Chondrocyte (in vitro differentiated cells): Measurements from ENCODE around the gene KLF14. TPM values are rescaled to one million over a fixed set of nuclear protein-coding genes. Genes with fewer than 3 reads are reported as not detected.
"Not testable (repeated sequence)": the region's sequence is repeated elsewhere in the genome, so short reads cannot be mapped to it uniquely, and the experiment has no call there.

Experiments
- DNase-seq: peaks from one replicate; pipeline ENCODE4 v3.0.0; 2021; ENCODE audit warnings: mixed read lengths, low spot score
- H3K27ac Mint-ChIP-seq: one replicate; pipeline ENCODE4 v1.8.0; 2021; ENCODE audit warnings: mild to moderate bottlenecking, moderate library complexity, mixed read lengths; ENCODE audit not compliant: unreplicated experiment
- H3K27me3 Mint-ChIP-seq: 2 replicates; pipeline ENCODE4 v1.8.0; 2021; ENCODE audit warnings: low read depth, mixed read lengths
- H3K36me3 Mint-ChIP-seq: 2 replicates; pipeline ENCODE4 v1.8.0; 2021; ENCODE audit warnings: low read depth, mixed read lengths
- H3K4me1 Mint-ChIP-seq: 2 replicates; pipeline ENCODE4 v1.8.0; 2021; ENCODE audit warnings: low read depth, mild to moderate bottlenecking, mixed read lengths
- H3K4me3 Mint-ChIP-seq: one replicate; pipeline ENCODE4 v1.8.0; 2021; ENCODE audit warnings: mild to moderate bottlenecking, moderate library complexity, mixed read lengths; ENCODE audit not compliant: unreplicated experiment
- H3K9me3 Mint-ChIP-seq: 2 replicates; pipeline ENCODE4 v1.8.0; 2021; ENCODE audit warnings: low read depth, mixed read lengths
- CTCF ChIP-seq: fragments of 200-600 bp; sonication (generic); IDR thresholded peaks from 2 replicates; pipeline ENCODE4 v1.5.0; 2021; ENCODE audit warnings: antibody characterized with exemption, mild to moderate bottlenecking, moderate library complexity
- long read RNA-seq: library from polyadenylated mRNA; stranded (forward); transcript quantifications from one replicate; pipeline ENCODE4 v2.0.0, GENCODE V29; 2021
- total RNA-seq: library from RNA; stranded (reverse); gene quantifications from 3 replicates; pipeline ENCODE4 v1.2.1, GENCODE V29; 2021

The KLF14 gene
- 0.10 TPM in 1 of 3 replicates, not detected in the others for total RNA-seq
- long read RNA-seq: 0 reads

- H3K27me3 Mint-ChIP-seq: peaks cover 48% of the 10 kb centered on the region
- peaks cover 33% of the 10 kb centered on the region for H3K9me3 Mint-ChIP-seq
- peak within 1 kb of the TSS; percentile 74 for H3K4me3 Mint-ChIP-seq
- DNase-seq: no peak
- H3K4me1 Mint-ChIP-seq: peaks cover 7% of the 10 kb centered on the region
- H3K36me3 Mint-ChIP-seq: peaks cover 28% of the 10 kb centered on the region
- TF ChIP-seq CTCF: no peak
- peak within 1 kb of the TSS; percentile 32 for H3K27ac Mint-ChIP-seq
Measured at GRCh38 chr7:130733931-130734814, at the start of gene KLF14. Gene KLF14, minus strand, starts transcription at chr7:130734207. Its CDS starts 174 bp downstream, at chr7:130734033.

- no peak overlapping the region for H3K27ac Mint-ChIP-seq
- DNase-seq: no peak
- H3K4me3 Mint-ChIP-seq: no peak overlapping the region
- no peak for TF ChIP-seq CTCF
- peaks cover 11% of the 10 kb centered on the region for H3K9me3 Mint-ChIP-seq
- peaks cover 44% of the 10 kb centered on the region for H3K27me3 Mint-ChIP-seq
- H3K36me3 Mint-ChIP-seq: peaks cover 20% of the 10 kb centered on the region
- H3K4me1 Mint-ChIP-seq: no peaks in the 10 kb centered on the region
Measured at GRCh38 chr7:130781346-130781745, 47.3 kb upstream of the KLF14 start.

GRCh38 chr7:130777426-130777825 is 43.4 kb upstream of the KLF14 start:
- no peak for TF ChIP-seq CTCF
- no peak for DNase-seq
- Mint-ChIP-seq H3K4me1 (no peaks in the 10 kb centered on the region), H3K27ac (no peak overlapping the region), H3K4me3 (no peak overlapping the region), H3K36me3 (peaks cover 18% of the 10 kb centered on the region), H3K9me3 (peaks cover 14% of the 10 kb centered on the region), H3K27me3 (peaks cover 39% of the 10 kb centered on the region)

GRCh38 chr7:130772456-130772855 is 38.4 kb upstream of the KLF14 start:
- not testable (repeated sequence) for H3K4me3 Mint-ChIP-seq, H3K27ac Mint-ChIP-seq, DNase-seq, H3K4me1 Mint-ChIP-seq
- Mint-ChIP-seq H3K9me3 (peaks cover 37% of the 10 kb centered on the region), H3K27me3 (peaks cover 18% of the 10 kb centered on the region), H3K36me3 (peaks cover 10% of the 10 kb centered on the region)

GRCh38 chr7:130768854-130769253 is 34.8 kb upstream of the KLF14 start:
- H3K9me3 Mint-ChIP-seq: peaks cover 50% of the 10 kb centered on the region
- no peak for TF ChIP-seq CTCF

DNA sequence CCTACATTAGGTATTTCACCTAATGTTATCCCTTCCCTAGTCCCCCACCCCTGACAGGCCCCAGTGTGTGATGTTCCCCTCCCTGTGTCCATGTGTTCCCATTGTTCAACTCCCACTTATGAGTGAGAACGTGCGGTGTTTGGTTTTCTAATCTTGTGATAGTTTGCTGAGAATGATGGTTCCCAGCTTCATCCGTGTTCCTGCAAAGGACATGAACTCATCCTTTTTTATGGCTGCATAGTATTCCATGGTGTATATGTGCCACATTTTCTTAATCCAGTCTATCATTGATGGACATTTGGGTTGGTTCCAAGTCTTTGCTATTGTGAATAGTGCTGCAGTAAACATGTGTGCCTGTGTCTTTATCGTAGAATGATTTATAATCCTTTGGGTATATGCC is 30.6 kb upstream of the KLF14 start:
- H3K9me3 Mint-ChIP-seq: peaks cover 29% of the 10 kb centered on the region
- DNase-seq, H3K36me3 Mint-ChIP-seq, H3K27ac Mint-ChIP-seq, H3K4me3 Mint-ChIP-seq, H3K4me1 Mint-ChIP-seq: not testable (repeated sequence)
- peaks cover 18% of the 10 kb centered on the region for H3K27me3 Mint-ChIP-seq

More at GRCh38 chr7:130768854-130769253, 34.8 kb upstream of the KLF14 start:
- Mint-ChIP-seq H3K4me3 (no peak overlapping the region), H3K27me3 (peaks cover 15% of the 10 kb centered on the region), H3K36me3 (peaks cover 17% of the 10 kb centered on the region), H3K4me1 (no peaks in the 10 kb centered on the region), H3K27ac (no peak overlapping the region)
- no peak for DNase-seq
